NCI-H2081 treated with DMSO at 0.1 percent for 48 hours (cell line): Measurements from ENCODE around the gene ZNF532.

ENCODE experiments used
- DNase-seq: peaks from one replicate; lab custom pipeline; 2025; lab: John Stamatoyannopoulos, UW

Gene ZNF532

GRCh38 chr18:58947136-58947732 lies 82.6 kb downstream of the ZNF532 start:
- no peak for DNase-seq

- DNase-seq, result no peak
Measured at GRCh38 chr18:58949031-58949430, 84.4 kb downstream of the ZNF532 start.

DNA sequence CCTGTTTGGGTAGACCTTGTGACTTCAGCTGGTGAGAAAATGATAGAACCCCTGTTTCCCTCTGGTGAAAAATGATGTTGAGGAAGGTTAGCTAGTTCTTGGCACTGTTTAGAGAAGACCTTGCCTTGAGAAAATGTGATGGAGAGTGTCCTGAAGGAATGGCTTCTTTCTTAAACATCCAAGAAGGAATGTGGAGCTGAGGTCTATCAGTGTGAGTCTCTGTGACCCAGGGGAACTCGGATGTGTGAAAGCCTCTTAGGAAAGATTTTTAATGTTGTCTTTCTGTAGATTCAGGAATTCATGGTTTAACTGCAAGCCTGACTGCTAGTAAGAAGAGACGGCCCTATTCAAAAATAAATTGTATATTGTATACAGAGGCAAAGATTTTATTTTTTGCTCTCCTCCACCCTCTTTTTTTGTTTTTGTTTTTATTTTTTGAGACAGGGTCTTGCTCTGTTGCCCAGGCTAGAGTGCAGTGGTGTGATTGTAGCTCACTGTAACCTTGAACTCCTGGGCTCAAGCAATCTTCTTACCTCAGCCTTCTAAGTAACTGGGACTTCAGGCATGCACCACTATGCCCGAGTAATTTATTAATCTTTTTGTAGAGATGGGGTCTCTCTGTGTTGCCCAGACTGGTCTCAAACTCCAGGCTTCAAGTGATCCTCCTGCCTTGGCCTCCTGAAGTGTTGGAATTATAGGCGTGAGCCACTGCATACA lies 87.5 kb downstream of the ZNF532 start:
- no peak for DNase-seq

GRCh38 chr18:58952858-58953257 lies 88.2 kb downstream of the ZNF532 start:
- no peak for DNase-seq

DNA sequence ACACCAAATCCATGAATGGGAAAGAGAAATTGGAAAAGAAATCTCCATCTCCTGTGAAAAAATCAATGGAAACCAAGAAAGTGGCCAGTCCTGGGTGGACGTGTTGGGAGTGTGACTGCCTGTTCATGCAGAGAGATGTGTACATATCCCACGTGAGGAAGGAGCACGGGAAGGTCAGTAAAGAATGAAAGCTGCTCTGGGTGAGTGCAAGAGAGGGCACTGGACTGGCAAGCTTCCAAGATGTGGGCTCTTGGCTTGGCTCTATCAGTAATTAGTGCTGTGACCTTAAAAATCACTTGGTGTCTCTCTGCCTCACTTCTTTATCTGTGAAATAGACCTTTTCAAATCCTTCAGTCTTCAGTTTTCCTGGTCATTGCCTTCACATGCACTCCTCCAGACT lies 89.0 kb downstream of the ZNF532 start:
- no peak for DNase-seq

DNA sequence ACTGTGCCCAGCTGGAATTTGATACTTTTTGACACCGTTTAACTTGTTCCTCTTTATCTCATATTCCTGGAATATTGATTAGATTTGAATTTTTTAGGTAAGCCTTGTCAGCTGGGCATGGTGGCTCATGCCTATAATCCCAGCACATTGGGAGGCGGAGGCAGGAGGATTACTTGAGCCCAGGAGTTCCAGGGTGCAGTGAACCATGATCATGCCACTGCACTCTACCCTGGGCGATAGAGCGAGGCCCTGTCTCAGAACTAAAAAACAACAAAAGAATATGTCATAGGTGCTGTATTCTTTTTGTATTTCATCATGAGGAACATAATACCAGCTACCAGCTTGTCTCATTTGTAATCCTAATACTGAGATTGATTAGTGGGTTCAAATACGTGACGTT lies 90.3 kb downstream of the ZNF532 start:
- DNase-seq, result no peak

- no peak for DNase-seq
Measured at GRCh38 chr18:58955738-58956137, 91.1 kb downstream of the ZNF532 start.

DNA sequence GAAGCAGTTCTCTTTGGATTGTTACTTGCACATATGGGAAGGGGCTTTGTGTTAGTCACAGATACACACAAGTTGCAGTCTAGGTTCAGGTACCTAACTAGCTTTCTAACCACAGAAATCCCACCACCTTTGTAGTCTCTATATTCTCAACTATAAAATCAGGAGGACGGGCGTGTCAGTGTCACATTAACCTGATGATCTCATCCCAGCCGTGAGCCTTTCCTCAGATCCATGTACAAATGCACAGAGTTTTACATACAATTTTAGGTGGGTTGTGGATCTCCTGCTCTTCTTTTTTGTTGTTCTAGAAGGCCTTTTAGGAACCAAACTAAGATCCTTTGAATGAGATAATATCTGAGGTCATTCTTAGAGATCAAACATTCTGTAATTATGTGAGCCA lies 94.0 kb downstream of the ZNF532 start:
- DNase-seq, result no peak

- DNase-seq, result no peak
Measured at GRCh38 chr18:58960508-58960907, 95.8 kb downstream of the ZNF532 start.

GRCh38 chr18:58960946-58961722 lies 96.5 kb downstream of the ZNF532 start:
- no peak for DNase-seq

GRCh38 chr18:58962336-58962735 lies 97.7 kb downstream of the ZNF532 start:
- no peak for DNase-seq

GRCh38 chr18:58965291-58966004 lies 100.8 kb downstream of the ZNF532 start:
- no peak for DNase-seq

DNA sequence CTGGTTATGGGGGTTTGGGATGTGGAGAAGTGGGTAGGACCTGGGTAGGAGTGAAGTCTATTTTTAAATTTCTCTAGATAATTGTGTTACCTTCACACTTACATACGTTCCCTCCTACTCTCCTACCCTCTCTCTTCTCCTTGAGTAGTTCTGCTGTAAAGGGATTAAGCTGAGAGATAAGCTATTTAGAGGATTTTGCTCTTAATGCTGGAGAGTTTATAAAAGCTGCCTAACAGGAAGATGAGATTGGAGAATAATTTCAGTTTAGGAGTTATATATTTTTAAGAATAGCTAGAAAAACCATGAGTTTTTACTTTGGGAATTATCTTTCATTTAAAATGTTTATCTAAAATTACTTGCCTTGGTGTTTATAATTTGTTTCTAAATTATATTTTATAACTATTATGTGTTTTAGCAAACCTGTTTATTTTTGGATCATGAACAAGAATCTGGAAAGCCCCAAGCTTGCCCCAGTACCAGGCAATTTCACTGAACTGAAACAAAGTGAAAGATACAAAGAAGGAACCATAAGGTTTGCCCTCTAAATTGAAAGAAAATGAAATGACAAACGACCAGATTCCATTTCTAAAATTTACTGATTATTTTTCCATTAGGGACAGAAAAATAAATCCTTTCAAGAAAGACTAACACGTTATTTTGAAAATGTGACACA lies 101.5 kb downstream of the ZNF532 start:
- no peak for DNase-seq

GRCh38 chr18:58966704-58967103 lies 102.0 kb downstream of the ZNF532 start:
- DNase-seq, result no peak

GRCh38 chr18:58967751-58968254 lies 103.1 kb downstream of the ZNF532 start:
- no peak for DNase-seq

DNA sequence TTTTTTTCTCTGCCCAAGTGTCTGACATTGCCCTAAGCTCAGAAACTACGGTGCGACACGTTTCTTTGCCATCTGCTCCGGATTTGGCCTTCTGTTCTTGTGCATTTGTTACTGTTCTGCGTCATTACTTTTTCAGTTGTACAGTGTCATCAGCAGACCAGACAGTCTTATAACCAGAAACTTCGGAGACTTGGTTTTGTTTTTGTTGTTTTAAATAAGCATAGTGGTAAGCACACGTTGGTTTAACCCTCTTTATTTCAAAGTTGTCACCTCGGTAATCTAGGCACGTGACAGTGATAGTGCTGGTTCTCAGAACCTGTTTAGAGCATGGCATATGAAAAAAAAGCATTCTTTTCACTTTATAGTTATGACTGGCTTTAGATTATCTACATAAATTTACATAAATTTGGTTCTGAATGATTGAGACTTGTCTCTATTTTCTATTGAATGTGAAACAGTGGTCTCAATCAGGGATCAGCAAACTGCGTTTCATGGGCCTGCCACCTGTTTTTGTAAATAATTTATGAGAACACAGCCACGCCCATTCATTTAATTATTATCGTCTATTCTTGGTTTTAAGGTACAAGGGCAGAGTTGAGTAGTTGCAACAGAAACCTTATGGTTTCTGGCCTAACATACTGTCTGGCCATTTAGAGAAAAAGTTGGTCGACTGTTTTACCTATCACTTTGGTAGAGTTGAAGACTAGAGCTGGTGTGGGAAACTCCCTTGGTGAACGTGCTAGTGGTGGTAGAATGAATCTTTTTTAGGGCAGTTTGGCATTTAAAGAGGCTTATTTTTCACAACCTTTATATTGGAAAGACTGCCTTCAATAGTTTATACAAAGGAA lies 106.5 kb downstream of the ZNF532 start:
- DNase-seq, result no peak

GRCh38 chr18:58975296-58975695 lies 110.6 kb downstream of the ZNF532 start:
- no peak for DNase-seq

DNA sequence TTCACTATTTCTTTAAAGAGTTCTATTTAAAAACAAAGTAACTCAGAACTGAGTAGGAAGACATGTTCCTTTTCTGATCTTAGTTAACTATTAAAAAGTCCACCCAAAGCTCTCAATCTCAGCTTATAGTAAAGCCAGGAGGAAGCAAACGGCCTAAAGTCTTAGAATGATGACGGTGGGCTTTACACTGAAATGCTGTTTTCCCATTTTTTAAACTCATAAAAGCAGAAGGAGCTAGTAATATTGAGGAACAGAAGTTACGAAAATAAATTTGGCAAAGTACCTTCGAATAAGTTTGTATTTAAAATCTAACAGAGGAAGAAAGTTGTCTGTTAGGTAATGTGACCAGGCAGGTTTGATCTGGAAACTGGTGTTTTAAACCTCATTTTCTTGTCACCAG lies 111.1 kb downstream of the ZNF532 start:
- DNase-seq, result no peak

DNA sequence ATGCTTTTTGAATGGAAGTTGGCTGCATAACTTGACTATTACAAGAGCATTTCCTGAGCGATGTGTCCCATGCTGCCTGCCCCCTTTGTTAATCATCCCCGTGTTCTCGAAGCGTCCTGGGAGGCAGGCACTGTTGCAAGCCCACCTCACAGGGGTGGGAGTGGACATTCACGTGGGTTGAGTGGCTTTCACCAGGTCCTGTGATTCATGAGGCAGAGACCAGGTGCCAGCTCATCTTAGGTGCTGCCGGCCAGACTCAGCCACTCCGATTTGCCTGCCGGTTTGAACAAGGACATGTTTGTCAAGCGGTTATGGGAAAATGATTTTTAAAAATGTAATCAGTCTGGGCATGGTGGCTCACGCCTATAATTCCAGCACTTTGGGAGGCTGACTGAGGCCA lies 112.5 kb downstream of the ZNF532 start:
- no peak for DNase-seq

DNA sequence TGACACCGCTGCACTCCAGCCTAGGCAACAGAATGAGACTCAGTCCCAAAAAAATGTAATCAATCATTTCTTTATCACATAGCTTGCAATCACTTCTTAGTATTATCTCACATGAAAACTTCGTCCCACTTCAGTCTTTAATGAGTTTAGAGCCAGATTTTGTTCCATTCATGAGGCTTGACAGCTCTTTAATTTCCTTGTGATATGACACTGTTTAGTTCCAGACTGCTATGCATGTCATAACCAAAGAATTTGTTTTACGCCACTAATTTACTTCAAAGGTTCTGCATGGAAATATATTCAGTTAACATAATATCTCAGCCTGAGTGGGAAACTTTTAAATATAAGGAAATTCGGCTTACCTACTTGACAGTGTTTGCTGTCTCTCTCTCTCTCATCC lies 113.1 kb downstream of the ZNF532 start:
- no peak for DNase-seq

DNA sequence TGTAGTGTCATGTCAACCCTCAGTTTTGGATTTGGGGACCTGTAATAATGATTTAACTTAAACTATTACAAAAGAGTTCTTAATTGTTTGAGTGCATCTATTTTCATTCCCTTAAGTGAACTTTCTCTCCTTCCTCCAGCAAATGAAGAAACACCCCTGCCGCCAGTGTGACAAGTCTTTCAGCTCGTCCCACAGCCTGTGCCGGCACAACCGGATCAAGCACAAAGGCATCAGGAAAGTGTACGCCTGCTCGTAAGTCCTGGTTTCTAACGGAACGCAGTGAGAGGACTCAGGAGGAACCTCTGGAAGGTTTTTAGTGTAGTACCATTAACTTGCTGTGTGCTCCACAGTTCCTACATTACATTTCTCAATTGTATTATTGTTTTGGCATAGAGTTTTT lies 114.2 kb downstream of the ZNF532 start:
- no peak for DNase-seq
